NK-92 treated with Interleukin-12 subunit alpha and Interleukin-12 subunit beta, amount 100 ng/mL, for 24 hours (cell line): ENCODE results near the gene SEMA3B.
A peak's percentile ranks its signal among the peaks of the same experiment; 100 is the strongest.
"Not testable (repeated sequence)": the region's sequence is repeated elsewhere in the genome, so short reads cannot be mapped to it uniquely, and the experiment has no call there.

ENCODE experiments used
- DNase-seq: peaks from one replicate; lab custom pipeline; 2025; lab: John Stamatoyannopoulos, UW

SEMA3B gene

DNA sequence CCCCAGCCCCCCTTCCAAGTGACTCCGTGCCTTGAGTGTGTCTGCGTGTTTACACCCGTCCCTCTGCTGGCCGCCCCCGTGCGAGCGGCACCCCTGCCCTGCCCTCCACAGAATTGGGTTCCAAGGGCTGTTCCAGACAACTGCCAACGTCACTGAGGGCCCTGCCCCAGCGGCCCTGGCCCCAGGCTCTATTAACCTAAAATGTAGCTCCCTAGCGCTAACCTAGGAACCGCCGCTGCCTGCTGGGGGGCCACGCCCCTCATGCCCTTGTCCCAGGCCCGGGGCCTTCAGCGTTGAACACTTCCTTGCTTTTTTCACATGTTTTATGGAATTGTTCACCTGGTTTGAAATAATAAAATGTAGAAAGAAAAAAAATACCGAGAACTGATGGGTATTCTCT lies 10.0 kb upstream of the SEMA3B start:
- DNase-seq = no peak

DNA sequence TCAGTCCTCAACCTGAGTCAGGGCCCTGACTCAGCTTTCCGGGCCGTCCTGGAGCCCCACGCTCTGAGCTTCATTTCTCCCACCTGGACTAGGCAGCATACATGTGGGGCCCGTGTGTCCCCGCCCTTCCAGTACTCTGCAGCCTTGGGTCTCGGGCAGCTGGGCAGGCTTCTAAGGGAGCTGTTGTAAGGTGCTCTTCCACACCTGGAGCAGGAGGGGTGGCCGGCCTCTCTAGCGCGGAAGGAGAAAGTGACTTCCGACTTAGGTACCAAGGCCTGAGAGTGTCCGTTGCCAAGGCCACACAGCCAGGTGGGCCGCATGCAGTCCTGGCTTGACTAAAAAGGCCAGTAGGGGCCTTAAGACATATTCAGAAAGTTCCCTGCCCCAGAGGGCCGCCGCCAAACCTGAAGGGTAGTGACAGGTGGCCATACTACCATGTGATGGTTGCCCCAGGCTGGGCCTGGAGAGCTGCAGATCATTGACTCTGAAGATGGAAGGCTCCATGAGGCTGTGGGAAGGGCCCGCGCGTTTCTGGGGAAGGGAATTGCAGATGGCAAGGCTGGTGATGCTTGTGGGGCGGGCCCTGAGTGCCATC lies 9.4 kb upstream of the SEMA3B start:
- no peak for DNase-seq

DNA sequence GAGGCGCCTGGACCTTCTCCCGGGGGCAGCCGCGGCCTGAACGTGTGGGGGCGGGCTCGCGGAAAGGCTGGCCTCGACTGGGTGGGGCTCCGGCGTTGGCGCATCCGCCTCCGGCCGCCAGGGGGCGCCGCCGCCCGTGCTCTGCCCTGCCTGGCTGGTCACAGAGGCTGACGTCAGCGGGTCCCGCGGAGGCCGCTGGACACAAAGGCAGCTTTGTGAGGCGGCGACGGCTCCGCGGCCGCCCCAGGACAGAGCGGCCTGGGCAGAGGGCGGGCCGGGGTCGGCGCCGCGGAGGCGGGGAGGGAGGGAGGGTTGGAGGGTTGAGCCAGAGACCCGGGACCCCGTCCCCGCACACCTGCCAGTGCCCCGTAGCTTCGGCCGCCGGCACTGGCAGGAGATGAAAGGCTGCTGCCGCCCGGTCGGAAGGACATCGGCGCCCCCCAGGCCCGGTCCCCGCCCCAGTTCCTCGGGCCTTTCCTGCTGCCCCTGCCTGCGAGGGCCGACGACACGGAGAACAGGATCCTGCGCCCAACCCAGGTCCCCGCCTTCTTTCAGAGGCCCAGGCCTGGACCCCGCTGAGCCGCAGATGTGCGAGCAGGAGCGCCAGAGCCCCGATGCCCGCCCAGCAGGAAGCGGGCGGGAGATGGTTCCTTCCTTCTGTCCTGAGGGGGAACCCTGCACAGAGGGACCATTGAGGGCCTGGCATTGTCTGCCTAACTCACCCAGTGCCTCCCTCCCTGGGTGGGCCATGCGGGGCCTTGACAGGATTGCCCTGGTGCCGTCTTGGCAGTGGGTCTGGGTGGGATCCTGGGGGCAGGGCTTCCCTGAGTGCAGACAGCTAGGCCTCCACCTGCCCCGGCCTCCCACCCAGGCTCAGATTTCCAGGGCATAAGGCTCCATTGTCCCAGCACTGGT lies 8.7 kb upstream of the SEMA3B start:
- peak; percentile 55 for DNase-seq

DNA sequence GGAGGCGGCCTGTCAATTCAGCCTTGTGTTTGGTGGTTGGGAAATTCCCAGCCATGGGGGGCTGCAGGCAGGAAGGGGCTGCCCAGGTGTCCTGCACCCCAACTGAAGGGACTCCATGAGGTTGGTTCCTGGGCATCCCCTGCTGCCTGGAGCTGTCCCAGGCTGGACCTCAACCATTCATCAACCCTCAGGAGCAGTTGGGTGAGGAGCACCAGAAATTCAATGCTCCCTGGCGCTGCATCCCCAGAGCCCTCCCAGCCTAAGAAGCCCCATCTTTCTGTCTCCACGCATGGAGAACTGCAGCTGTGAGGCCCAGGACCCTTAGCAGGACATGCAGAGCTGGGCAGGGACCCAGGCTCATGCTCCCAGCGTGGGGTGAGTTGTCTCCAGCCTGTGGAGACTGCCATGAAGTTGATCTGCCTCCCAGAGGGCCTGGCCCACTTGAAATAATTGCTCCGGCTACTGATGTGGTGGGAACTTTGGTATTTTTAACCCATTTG lies 8.0 kb upstream of the SEMA3B start:
- no peak for DNase-seq

DNA sequence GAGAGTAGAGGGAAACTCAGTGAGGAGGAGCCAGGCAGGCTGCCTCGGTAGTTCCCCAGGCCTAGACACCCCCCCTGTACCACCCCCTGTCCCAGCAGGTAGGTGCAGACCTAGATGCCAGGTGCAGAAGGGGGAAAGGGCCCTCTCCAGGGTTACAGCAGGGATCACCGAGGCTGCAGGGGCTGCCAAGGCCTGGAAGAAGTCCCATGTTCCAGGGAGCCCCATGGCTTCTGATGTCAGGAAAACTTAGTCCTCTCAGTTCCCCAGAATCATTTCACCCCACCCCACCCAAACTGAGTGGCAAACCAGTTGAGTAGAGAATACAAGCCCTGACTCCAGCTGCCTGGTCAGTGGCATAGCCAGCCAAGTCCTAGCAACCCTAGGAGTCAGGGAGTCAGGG lies 7.4 kb upstream of the SEMA3B start:
- DNase-seq = no peak

DNA sequence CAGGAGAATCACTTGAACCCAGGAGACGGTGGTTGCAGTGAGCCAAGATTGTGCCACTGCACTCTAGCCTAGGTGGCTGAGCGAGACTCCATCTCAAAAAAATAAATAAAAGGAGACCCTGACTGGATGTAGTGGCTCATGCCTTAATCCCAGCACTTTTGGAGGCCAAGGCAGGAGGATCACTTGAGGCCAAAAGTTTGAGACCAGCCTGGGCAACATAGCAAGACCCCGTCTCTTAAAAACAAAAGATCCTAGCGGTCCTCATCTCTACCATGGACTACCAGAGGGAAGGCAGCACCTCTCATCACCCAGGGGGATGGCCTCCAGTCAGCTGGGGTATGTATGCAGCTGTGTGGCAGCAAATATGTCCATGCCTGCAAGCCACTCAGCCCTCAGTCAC lies 6.7 kb upstream of the SEMA3B start:
- DNase-seq = not testable (repeated sequence)

DNA sequence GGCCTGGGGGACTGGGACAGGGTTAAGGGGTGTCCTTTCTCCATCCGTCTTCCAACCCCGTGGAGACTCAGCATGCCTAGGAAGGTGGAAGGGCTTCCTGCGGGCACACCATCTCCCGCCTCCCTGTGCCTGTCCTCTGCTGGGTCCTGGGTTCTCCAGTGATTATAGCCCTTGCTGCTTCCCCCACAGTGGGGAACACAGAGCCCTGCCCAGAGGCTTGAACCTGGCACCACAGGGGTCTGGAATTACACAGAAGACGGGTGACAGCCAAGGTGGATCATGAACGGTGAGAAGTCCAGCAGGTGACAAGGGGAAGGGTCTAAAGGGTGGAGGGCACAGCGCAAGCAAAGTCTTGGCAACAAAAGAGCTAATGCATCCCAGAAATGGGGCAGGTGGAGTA lies 6.2 kb upstream of the SEMA3B start:
- no peak for DNase-seq

DNA sequence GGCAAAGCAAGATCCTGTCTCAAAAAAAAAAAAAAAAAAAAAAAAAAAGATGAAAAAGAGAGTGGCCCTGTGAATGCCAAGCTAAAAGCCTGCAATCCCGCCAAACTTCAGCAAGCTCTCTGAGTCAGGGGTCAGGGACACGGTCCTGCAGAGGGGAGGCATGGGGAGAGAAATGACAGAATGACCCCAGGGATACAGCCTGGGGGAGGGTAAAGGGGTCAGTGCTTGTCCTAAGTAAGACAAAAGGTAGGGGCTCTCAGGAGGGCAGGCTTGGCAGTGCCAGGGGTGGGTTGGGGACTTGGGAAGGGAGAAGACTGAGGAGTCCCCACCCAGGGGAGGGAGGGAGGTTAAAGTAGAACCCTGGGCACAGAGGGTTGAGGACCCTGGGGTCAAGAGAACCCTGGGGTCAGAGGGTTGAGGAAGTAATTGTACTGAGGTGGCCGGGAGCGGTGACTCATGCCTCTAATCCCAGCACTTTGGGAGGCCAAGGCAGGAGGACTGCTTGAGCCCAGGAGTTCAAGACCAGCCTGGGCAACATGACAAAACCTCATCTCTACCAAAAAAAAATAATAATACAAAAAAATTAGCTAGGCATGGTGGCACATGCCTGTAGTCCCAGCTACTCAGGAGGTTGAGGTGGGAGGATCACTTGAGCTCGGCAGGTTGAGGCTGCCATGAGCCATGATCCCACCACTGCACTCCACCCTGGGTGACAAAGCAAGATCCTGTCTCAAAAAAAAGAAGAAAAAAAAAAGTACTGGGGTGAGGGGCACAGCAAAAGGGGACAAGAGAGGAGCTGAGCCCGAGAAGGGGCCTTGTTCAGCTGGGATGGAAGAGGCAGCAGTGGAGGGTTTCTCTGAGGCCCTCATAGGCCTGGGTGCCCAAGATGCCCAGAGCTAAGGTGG lies 5.2 kb upstream of the SEMA3B start:
- DNase-seq = no peak

DNA sequence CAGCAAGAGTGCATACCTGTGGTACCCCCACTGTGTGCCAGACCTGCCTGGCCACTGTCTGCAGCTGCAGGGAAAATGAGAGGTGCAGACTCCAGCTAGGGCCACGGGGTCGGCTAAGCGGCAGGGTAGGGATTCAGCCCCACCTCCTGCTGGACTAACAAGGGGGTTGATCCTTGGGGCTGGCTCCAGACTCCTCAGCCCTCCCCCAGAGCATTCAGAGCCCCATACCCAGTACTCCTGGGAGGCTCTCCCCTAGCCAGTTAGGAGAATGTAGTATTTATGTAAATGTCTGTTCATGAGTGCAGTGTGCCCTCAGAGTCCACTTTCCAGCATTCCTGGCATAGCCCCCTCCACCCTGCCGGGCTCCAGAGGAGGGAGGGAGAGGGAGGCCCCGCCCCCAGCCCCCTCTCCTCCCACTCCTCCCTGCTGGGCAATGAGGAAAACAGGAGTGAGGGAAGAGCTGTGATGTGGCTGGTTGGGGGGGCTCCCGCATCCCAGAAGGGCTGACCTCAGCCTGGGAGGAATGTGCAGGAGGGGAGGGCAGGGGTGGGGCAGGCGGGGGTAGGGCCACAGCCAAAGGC lies 4.5 kb upstream of the SEMA3B start:
- no peak for DNase-seq

DNA sequence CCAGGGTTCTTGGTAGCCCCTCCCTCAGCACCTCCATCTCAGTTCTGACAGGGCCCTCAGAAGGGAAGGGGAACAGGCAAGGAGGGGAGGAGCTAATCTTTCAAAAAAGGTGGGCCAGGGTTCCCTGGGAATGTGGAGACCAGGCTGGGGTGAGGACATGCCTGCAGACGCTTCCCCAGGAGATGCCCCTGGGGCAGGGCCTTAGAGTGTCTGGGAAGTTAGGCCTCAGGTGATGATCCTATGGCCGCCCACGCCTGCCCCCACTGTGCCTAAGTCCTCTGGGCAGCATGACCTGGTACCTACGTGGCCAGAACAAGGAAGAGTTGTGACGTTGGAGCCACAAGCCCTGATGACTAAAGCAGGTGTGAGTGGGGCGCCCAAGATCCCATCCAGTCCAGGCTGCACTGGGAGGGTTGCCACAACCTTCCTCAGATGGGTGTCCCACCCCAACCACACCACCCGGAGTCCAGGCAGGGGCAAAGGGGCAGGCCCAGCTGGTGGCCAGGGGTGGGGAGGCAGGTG lies 3.9 kb upstream of the SEMA3B start:
- no peak for DNase-seq

DNA sequence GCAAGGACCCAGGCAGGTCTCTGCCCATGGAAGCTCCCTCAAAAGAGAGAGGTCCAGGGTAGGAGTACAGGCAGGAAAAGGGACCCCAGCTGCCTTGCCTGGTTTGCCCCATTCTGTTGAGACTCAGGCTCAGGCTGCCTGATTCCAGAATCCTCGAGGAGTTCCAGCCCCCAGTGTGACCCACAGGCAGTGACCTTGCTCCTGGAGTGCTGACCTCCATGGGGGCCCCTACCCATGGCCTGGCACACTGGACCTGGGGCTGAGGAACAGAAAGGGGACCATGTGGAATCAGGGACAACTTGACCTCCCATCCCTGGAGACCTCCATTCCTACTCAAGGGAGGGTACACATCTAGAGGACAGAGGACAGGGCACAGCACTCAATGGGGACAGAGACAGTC lies 3.4 kb upstream of the SEMA3B start:
- no peak for DNase-seq

DNA sequence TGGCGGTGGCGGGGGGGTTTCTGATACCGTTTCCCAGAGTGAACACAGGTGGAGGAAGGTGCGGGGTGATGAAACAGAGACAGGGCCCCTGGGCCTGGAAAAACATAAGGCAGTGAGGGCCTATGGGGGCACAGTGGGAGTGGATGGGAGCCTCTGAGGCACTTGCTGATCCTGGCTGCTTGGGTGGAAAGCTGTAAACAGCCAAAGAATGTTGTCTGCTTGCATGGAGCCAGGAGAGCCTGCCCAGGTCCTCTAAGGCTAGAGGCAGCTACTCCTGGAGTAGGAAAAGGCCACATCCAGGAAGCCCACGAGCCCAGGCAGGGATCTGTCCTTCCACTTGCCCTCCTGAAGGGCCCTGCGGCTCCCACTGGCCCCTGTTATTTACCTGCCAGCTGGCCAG lies 2.9 kb upstream of the SEMA3B start:
- no peak for DNase-seq

DNA sequence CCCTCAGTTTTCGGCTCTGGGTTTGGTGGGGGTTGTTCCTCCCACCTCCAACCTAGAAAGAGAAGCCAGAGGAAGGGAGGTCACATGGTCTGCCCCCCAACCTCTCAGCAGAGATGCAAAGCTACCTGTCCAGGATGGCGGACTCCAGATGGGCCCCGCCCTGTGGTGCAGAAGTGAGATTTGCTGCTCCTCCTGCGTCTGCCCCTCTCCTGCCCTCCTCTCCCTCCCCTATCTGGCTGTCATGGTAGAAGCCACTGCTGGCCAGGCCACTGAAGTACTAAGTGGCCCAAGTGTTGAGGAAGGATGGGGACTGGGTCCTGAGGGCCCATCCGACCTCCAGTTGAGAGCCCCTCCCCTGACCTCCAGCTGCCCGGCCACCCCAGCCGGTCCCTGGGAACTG lies 2.1 kb upstream of the SEMA3B start:
- DNase-seq = no peak

DNA sequence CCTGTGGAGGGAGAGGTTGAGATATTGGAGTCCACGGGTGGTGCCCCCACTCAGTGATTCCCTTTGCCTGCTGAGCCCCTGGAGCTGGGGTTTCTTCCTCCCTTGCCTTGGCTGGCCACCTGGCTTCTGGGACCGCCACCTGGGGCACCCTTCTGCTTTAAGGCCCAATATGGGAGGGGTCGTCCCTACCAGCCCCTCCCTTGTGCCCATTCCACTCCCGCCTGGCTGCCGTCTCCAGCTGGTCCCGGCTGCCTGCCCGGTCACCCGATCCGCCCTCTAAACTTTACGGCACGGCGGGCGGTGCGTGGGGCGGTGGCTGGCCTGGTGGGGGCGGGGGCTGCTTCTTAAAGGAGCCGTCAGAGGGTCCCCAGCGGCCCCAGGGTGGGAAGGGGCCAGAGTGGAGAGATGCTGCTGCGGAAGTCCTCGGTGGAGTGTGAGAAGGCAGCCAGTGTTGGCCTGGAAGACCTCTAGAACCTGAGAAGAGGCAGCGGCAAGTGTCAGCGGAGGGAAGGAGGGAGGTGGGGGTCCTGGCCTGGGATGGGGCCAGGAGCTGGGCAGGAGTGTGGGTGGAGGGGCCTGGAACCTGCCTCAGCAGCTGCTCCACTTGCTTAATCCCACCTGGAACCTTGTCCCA lies 1.6 kb upstream of the SEMA3B start:
- DNase-seq = no peak

DNA sequence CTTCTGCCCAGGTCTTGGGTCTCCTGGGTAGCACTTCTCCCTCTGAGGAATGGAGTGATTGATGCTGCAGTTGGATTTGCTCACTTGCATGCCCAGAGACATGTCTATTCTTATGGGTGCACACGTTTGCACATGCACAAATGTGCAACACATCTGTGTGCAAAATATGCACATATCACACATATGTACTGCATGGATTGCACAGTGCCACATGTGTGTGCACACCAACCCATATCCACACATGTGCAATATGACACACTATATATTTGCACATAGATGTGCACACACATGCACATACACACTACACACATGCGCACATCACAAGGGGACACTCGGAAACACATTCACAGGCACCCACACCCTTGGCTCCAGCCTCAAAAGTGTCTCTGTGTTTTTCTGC lies 671 bp upstream of the SEMA3B start:
- DNase-seq = no peak

DNA sequence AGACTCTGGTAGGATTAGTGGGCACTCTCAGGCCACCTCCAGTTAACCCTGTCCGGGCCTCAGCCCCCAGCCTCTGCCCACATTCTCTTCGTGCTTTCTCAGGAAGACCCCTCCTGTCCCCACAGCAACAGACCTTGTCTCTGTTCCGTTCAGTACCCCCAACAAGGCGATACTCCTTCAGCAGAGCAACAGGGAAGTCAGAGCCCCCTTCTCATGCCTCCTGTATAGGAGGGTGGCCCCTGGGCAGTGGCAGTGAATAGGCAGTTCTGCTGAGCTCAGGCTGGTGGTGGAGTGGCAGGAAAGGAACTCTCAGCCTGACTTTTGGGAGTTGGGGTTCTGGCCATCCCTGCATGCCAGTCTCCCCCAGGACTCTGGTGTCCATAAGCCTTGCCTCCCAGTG lies 513 bp downstream of the SEMA3B start:
- no peak for DNase-seq

DNA sequence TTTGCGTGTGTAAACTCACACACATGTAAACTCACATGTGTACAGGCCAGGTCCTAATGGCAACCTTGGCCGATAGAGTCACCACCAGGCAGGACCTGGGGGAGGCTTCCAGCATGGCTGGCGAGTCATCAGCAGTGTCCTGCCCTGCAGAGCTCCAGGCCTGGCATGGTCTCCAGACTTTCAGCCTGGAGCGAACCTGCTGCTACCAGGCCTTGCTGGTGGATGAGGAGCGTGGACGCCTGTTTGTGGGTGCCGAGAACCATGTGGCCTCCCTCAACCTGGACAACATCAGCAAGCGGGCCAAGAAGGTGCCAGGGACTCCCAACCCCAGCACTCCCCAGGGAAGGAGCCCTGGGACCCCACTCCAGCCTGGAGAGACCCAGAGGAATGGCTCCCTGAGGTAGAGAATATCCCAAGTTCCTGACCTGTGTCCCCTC lies 1.0 kb downstream of the SEMA3B start:
- DNase-seq = no peak

DNA sequence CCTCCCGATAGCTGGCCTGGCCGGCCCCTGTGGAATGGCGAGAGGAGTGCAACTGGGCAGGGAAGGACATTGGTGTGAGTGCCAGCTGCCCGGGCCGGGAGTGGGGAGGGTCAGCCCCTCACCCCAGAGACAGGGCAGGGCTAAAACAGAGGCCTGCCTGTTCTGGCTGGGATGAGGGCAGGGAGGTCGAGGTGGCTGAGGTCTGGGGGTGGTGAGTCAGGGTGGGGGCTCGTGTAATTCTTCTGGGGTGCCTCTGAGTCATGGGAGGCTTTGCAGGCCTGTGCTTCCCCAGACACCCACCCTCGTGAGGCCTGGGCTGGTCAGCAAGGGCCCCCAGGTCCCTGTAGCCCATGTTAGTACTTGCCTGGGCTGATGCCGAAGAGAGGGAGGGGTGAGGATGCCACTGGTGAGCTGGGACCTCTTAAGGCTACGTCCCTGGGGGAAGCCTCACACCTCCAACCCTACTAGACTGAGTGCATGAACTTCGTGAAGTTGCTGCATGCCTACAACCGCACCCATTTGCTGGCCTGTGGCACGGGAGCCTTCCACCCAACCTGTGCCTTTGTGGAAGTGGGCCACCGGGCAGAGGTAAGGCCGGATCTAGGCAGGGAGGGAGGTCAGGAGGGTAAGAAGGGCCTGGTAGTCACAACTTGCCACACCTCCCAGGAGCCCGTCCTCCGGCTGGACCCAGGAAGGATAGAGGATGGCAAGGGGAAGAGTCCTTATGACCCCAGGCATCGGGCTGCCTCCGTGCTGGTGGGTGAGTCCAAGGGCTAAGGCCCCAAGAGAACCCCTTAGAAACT lies 1.7 kb downstream of the SEMA3B start:
- no peak for DNase-seq

DNA sequence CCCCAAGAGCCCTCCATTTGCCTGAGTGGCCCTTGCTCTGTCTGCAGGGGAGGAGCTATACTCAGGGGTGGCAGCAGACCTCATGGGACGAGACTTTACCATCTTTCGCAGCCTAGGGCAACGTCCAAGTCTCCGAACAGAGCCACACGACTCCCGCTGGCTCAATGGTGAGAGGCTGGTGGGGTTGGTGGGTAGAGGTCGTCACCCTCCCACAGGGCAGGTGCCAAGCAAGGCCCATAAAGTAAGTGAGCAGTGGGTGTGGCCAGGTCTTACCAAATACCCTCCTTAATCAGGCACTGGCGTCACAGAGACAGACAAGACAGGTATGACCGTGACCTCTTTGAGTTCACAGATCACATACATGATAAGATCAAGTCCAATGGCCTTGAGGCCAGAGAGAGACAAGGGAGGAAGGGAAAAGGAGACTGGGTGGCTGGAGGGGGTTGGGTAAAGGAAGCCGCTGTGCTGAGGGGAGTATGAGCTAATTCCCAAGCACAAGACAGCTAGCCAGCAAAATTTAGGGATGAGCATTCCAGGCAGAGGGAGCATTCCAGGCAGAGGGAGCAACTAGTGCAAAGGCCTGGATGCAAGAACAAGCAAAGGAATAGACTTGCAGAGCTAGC lies 2.5 kb downstream of the SEMA3B start:
- DNase-seq = no peak

DNA sequence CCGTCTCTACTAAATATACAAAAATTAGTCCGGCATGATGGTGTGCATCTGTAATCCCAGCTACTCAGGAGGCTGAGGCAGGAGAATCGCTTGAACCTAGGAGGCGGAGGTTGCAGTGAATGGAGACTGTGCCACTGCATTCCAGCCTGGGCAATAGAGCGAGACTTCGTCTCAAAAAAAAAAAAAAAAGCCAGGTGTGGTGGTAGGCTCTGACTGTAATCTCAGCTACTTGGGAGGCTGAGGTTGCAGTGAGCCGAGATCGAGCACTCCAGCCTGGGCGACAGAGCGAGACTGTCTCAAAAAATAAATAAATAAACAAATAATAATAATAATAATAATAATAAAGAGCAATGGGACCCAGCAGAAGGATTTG lies 3.6 kb downstream of the SEMA3B start:
- DNase-seq = not testable (repeated sequence)
